ENCODE data around the gene FYTTD1. TPM values are rescaled to one million over a fixed set of nuclear protein-coding genes. Genes with fewer than 3 reads are reported as not detected.
"Not testable (repeated sequence)": the region's sequence is repeated elsewhere in the genome, so short reads cannot be mapped to it uniquely, and the experiment has no call there.

FYTTD1 gene
- total RNA-seq, 1 donor from 2014 or later: 89.1 TPM

- Histone ChIP-seq H3K27ac (ENCODE audit: low read depth, low read length) (no peak overlapping the region), H3K79me2 (ENCODE audit: insufficient read depth, low read length) (peaks cover 47% of the 10 kb centered on the region), H3K4me2 (ENCODE audit: low read length) (no peak overlapping the region), H3K4me1 (ENCODE audit: insufficient read depth, low read length) (peaks cover 8% of the 10 kb centered on the region), H3K9me3 (ENCODE audit: insufficient read depth, low read depth, low read length) (no peaks in the 10 kb centered on the region), H2AFZ (ENCODE audit: low read depth, low read length) (no peak overlapping the region), H3K27me3 (ENCODE audit: insufficient read depth, low read length) (no peaks in the 10 kb centered on the region), H4K20me1 (ENCODE audit: insufficient read depth, low read length) (peaks cover 8% of the 10 kb centered on the region), H3K9ac (ENCODE audit: low read length) (no peak overlapping the region), H3K36me3 (ENCODE audit: insufficient read depth, low read length) (no peaks in the 10 kb centered on the region), H3K4me3 (ENCODE audit: insufficient read depth, low read depth, low read length) (no peak overlapping the region)
- H3K27ac Mint-ChIP-seq (ENCODE audit: unreplicated experiment): peak overlapping the region; percentile 43
- H3K9me3 Mint-ChIP-seq (ENCODE audit: unreplicated experiment): peaks cover 4% of the 10 kb centered on the region
- DNase-seq (ENCODE audit: low read depth): no peak
- H3K36me3 Mint-ChIP-seq (ENCODE audit: low read depth, unreplicated experiment): peaks cover 6% of the 10 kb centered on the region
- no peaks in the 10 kb centered on the region for H3K27me3 Mint-ChIP-seq (ENCODE audit: low read depth, unreplicated experiment)
- no peak for FAIRE-seq
- TF ChIP-seq, protein P1, sequence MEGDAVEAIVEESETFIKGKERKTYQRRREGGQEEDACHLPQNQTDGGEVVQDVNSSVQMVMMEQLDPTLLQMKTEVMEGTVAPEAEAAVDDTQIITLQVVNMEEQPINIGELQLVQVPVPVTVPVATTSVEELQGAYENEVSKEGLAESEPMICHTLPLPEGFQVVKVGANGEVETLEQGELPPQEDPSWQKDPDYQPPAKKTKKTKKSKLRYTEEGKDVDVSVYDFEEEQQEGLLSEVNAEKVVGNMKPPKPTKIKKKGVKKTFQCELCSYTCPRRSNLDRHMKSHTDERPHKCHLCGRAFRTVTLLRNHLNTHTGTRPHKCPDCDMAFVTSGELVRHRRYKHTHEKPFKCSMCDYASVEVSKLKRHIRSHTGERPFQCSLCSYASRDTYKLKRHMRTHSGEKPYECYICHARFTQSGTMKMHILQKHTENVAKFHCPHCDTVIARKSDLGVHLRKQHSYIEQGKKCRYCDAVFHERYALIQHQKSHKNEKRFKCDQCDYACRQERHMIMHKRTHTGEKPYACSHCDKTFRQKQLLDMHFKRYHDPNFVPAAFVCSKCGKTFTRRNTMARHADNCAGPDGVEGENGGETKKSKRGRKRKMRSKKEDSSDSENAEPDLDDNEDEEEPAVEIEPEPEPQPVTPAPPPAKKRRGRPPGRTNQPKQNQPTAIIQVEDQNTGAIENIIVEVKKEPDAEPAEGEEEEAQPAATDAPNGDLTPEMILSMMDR (IDR thresholded peaks at IDR 0.05; ENCODE audit: insufficient read depth, low read depth, low read length): no peak
- TF ChIP-seq EZH2 (IDR thresholded peaks at IDR 0.05; ENCODE audit: insufficient read depth, low read length): no peak
- H3K4me1 Mint-ChIP-seq (ENCODE audit: low read depth, unreplicated experiment): peaks cover 7% of the 10 kb centered on the region
- H3K4me3 Mint-ChIP-seq (ENCODE audit: unreplicated experiment): peak overlapping the region; percentile 23
Measured at GRCh38 chr3:197728487-197728886, 21.2 kb upstream of the FYTTD1 start.

GRCh38 chr3:197730200-197730599 is 19.5 kb upstream of the FYTTD1 start:
- peaks cover 9% of the 10 kb centered on the region for H4K20me1 ChIP-seq (ENCODE audit: insufficient read depth, low read length)
- TF ChIP-seq, protein P1 (IDR thresholded peaks at IDR 0.05; ENCODE audit: insufficient read depth, low read depth, low read length): no peak
- no peak for TF ChIP-seq EZH2 (IDR thresholded peaks at IDR 0.05; ENCODE audit: insufficient read depth, low read length)
- H3K4me2 ChIP-seq (ENCODE audit: low read length): peak overlapping the region; percentile 43
- H3K9ac ChIP-seq (ENCODE audit: low read length): no peak overlapping the region
- peaks cover 6% of the 10 kb centered on the region for H3K36me3 Mint-ChIP-seq (ENCODE audit: low read depth, unreplicated experiment)
- peak overlapping the region; percentile 97 for H3K27ac Mint-ChIP-seq (ENCODE audit: unreplicated experiment)
- peaks cover 4% of the 10 kb centered on the region for H3K9me3 Mint-ChIP-seq (ENCODE audit: unreplicated experiment)
- peaks cover 12% of the 10 kb centered on the region for H3K4me1 Mint-ChIP-seq (ENCODE audit: low read depth, unreplicated experiment)
- H3K27ac ChIP-seq (ENCODE audit: low read depth, low read length): peak overlapping the region; percentile 7
- H3K4me3 Mint-ChIP-seq (ENCODE audit: unreplicated experiment): peak overlapping the region; percentile 40
- peaks cover 55% of the 10 kb centered on the region for H3K79me2 ChIP-seq (ENCODE audit: insufficient read depth, low read length)
- no peaks in the 10 kb centered on the region for H3K27me3 ChIP-seq (ENCODE audit: insufficient read depth, low read length)
- H3K9me3 ChIP-seq (ENCODE audit: insufficient read depth, low read depth, low read length): no peaks in the 10 kb centered on the region
- FAIRE-seq: no peak
- H2AFZ ChIP-seq (ENCODE audit: low read depth, low read length): no peak overlapping the region
- no peak overlapping the region for H3K4me3 ChIP-seq (ENCODE audit: insufficient read depth, low read depth, low read length)
- peaks cover 2% of the 10 kb centered on the region for H3K36me3 ChIP-seq (ENCODE audit: insufficient read depth, low read length)
- H3K27me3 Mint-ChIP-seq (ENCODE audit: low read depth, unreplicated experiment): no peaks in the 10 kb centered on the region
- peak; percentile 88 for DNase-seq (ENCODE audit: low read depth)
- peaks cover 8% of the 10 kb centered on the region for H3K4me1 ChIP-seq (ENCODE audit: insufficient read depth, low read length)

GRCh38 chr3:197730770-197731169 is 18.9 kb upstream of the FYTTD1 start:
- DNase-seq (ENCODE audit: low read depth); FAIRE-seq; H3K27ac ChIP-seq (ENCODE audit: low read depth, low read length); H3K9me3 ChIP-seq (ENCODE audit: insufficient read depth, low read depth, low read length); H3K27me3 Mint-ChIP-seq (ENCODE audit: low read depth, unreplicated experiment); H3K36me3 ChIP-seq (ENCODE audit: insufficient read depth, low read length); H3K9me3 Mint-ChIP-seq (ENCODE audit: unreplicated experiment); H4K20me1 ChIP-seq (ENCODE audit: insufficient read depth, low read length); H3K4me2 ChIP-seq (ENCODE audit: low read length); H3K9ac ChIP-seq (ENCODE audit: low read length); H3K27me3 ChIP-seq (ENCODE audit: insufficient read depth, low read length); H3K4me3 ChIP-seq (ENCODE audit: insufficient read depth, low read depth, low read length); H2AFZ ChIP-seq (ENCODE audit: low read depth, low read length); H3K4me1 ChIP-seq (ENCODE audit: insufficient read depth, low read length); H3K36me3 Mint-ChIP-seq (ENCODE audit: low read depth, unreplicated experiment): not testable (repeated sequence)
- Mint-ChIP-seq H3K4me3 (ENCODE audit: unreplicated experiment) (peak overlapping the region; percentile 69), H3K27ac (ENCODE audit: unreplicated experiment) (peak overlapping the region; percentile 97), H3K4me1 (ENCODE audit: low read depth, unreplicated experiment) (peaks cover 13% of the 10 kb centered on the region)
- peaks cover 57% of the 10 kb centered on the region for H3K79me2 ChIP-seq (ENCODE audit: insufficient read depth, low read length)

DNA sequence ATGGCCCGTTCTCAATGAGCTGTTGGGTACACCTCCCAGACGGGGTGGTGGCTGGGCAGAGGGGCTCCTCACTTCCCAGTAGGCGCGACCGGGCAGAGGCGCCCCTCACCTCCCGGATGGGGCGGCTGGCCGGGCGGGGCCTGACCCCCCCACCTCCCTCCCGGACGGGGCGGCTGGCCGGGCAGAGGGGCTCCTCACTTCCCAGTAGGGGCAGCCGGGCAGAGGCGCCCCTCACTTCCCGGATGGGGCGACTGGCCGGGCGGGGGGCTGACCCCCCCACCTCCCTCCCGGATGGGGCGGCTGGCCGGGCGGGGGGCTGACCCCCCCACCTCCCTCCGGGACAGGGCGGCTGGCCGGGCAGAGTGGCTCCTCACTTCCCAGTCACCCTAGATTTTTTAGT is 18.2 kb upstream of the FYTTD1 start:
- FAIRE-seq; H3K9ac ChIP-seq (ENCODE audit: low read length); H2AFZ ChIP-seq (ENCODE audit: low read depth, low read length); H4K20me1 ChIP-seq (ENCODE audit: insufficient read depth, low read length); H3K36me3 ChIP-seq (ENCODE audit: insufficient read depth, low read length); H3K9me3 ChIP-seq (ENCODE audit: insufficient read depth, low read depth, low read length); H3K4me3 ChIP-seq (ENCODE audit: insufficient read depth, low read depth, low read length); H3K27me3 Mint-ChIP-seq (ENCODE audit: low read depth, unreplicated experiment); H3K36me3 Mint-ChIP-seq (ENCODE audit: low read depth, unreplicated experiment); H3K27me3 ChIP-seq (ENCODE audit: insufficient read depth, low read length); H3K27ac ChIP-seq (ENCODE audit: low read depth, low read length); H3K9me3 Mint-ChIP-seq (ENCODE audit: unreplicated experiment); H3K4me3 Mint-ChIP-seq (ENCODE audit: unreplicated experiment); H3K4me2 ChIP-seq (ENCODE audit: low read length); DNase-seq (ENCODE audit: low read depth): not testable (repeated sequence)
- Histone ChIP-seq H3K79me2 (ENCODE audit: insufficient read depth, low read length) (peaks cover 60% of the 10 kb centered on the region), H3K4me1 (ENCODE audit: insufficient read depth, low read length) (peaks cover 12% of the 10 kb centered on the region)
- Mint-ChIP-seq H3K4me1 (ENCODE audit: low read depth, unreplicated experiment) (peaks cover 16% of the 10 kb centered on the region), H3K27ac (ENCODE audit: unreplicated experiment) (peak overlapping the region; percentile 53)
